ENCODE data around the gene PTPN21. TPM values are rescaled to one million over a fixed set of nuclear protein-coding genes. Genes with fewer than 3 reads are reported as not detected.

PTPN21 gene
- polyA plus RNA-seq, 2 of the 4 experiments (the other 2 are of a cell fraction), result 6.5 to 8.3 TPM

DNA sequence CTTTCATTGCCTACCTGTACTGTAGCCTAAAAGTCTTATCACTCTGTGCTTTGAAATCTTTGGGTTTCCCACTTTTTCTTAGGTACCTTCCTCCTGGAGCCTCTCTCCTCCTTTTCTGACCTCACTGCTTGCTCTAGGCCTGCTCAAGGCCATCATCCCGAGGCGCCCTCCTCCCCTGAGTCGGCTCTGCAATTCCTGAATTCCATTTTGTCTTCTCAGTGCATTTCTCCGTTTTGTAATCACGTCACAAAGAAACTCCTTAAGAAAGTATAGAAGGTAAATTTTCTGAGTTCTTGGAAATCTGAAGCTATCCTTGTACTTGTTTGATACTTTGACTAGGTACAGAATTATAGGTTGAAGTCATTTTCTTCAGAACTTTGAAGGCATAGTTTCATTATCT lies 33.3 kb upstream of the PTPN21 start:
- H3K9me3 ChIP-seq, result no peaks in the 10 kb centered on the region
- no peak for ATAC-seq
- DNase-seq (ENCODE audit: low read depth in 1 of 2, low spot score in 1 of 2), result no peak
- H3K4me2 ChIP-seq, result no peak overlapping the region
- no peak for FAIRE-seq
- no peak overlapping the region; a peak in 1 of 6 replicates for H3K27ac ChIP-seq
- 93% methylated on average over 5 of the region's 5 CpGs for WGBS (ENCODE audit: missing lambda C conversion rate)
- H3K4me3 ChIP-seq, result no peak overlapping the region
- POLR2A ChIA-PET, result no interaction called here
- H3K4me1 ChIP-seq, result peaks cover 31% of the 10 kb centered on the region
- CTCF ChIA-PET, result no interaction called here
- TF ChIP-seq HDAC2 (IDR thresholded peaks at IDR 0.05) (no peak), BHLHE40 (IDR thresholded peaks at IDR 0.05; ENCODE audit: low read depth, low read length) (no peak), JUNB (IDR thresholded peaks at IDR 0.05) (no peak), GATA3 (IDR thresholded peaks at IDR 0.05; ENCODE audit: borderline replicate concordance) (no peak), RNF2 (IDR thresholded peaks at IDR 0.05; ENCODE audit: borderline replicate concordance, low read depth) (no peak), ZC3H11A (IDR thresholded peaks at IDR 0.05) (no peak)
- TF ChIP-seq, protein P1, sequence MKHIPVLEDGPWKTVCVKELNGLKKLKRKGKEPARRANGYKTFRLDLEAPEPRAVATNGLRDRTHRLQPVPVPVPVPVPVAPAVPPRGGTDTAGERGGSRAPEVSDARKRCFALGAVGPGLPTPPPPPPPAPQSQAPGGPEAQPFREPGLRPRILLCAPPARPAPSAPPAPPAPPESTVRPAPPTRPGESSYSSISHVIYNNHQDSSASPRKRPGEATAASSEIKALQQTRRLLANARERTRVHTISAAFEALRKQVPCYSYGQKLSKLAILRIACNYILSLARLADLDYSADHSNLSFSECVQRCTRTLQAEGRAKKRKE (CRISPR knock-in tag; IDR thresholded peaks at IDR 0.05; ENCODE audit: low read depth), result no peak
- TF ChIP-seq, protein P2, sequence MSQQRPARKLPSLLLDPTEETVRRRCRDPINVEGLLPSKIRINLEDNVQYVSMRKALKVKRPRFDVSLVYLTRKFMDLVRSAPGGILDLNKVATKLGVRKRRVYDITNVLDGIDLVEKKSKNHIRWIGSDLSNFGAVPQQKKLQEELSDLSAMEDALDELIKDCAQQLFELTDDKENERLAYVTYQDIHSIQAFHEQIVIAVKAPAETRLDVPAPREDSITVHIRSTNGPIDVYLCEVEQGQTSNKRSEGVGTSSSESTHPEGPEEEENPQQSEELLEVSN (IDR thresholded peaks at IDR 0.05; ENCODE audit: borderline replicate concordance, low read depth), result no peak

DNA sequence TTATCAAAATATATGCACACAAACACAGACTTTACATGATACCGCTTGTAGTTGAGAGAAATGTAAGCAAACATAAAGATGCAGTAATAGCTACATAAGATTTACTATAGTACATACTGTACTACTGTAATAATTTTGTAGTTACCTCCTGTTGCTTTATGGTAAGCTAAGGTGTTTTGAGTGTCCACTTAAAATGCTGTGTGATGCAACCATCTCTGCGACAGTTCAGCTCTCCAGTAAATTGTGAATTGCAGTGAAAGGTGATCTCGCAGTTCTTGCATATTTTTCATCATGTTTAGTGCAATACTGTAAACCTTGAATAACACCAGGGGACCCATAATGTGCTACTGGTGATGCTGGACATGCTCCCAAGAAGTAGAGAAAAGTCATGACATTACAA lies 29.6 kb upstream of the PTPN21 start:
- Histone ChIP-seq H3K4me3 (no peak overlapping the region), H3K4me2 (no peak overlapping the region), H3K4me1 (peaks cover 15% of the 10 kb centered on the region), H3K9me3 (no peaks in the 10 kb centered on the region), H3K27ac (no peak overlapping the region)
- no peak for ATAC-seq
- FAIRE-seq, result peak; percentile 28
- no peak for DNase-seq (ENCODE audit: low read depth in 1 of 2, low spot score in 1 of 2)
- 95% methylated on average over 3 of the region's 3 CpGs for WGBS (ENCODE audit: missing lambda C conversion rate)
- ChIA-PET CTCF (no interaction called here), POLR2A (no interaction called here)
- TF ChIP-seq RCOR1 (IDR thresholded peaks at IDR 0.05; ENCODE audit: low read depth, low read length), result no peak

DNA sequence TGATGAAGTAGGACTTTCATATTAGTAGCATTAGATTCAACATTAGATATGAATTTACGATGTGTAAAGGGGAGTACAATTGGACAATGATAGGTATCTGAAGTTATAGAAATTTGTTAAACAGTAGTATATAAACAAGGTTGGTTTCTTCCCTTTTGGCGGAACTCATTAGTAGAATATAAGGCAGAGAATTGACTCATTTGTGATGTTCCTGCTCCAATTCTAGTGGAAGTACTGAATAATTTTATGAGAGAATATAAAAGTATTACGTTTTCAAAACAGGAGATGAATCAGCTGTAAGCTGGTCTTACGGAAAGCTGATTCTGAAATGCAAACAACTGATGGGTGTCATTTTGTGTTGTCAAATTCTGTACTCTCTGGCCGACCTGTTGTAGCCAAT lies 21.4 kb upstream of the PTPN21 start:
- ATAC-seq (no peak), FAIRE-seq (no peak), DNase-seq (ENCODE audit: low read depth in 1 of 2, low spot score in 1 of 2) (no peak)
- H3K9me3 ChIP-seq, result no peaks in the 10 kb centered on the region
- H3K4me3 ChIP-seq, result no peak overlapping the region
- POLR2A ChIA-PET, result no interaction called here
- H3K4me2 ChIP-seq, result no peak overlapping the region
- no peak for TF ChIP-seq TFCP2L1 (CRISPR knock-in tag; IDR thresholded peaks at IDR 0.05)
- no peak for TF ChIP-seq ZC3H11A (IDR thresholded peaks at IDR 0.05)
- TF ChIP-seq JUN (IDR thresholded peaks at IDR 0.05), result no peak
- no peak for TF ChIP-seq KDM5A (IDR thresholded peaks at IDR 0.05)
- no peak for TF ChIP-seq EHMT2 (IDR thresholded peaks at IDR 0.05; ENCODE audit: low read depth)
- TF ChIP-seq, protein P2 (IDR thresholded peaks at IDR 0.05; ENCODE audit: borderline replicate concordance, low read depth), result no peak
- TF ChIP-seq MAZ (IDR thresholded peaks at IDR 0.05; ENCODE audit: borderline replicate concordance, low read depth, low read length), result no peak
- no peak for TF ChIP-seq GATA3 (IDR thresholded peaks at IDR 0.05; ENCODE audit: borderline replicate concordance)
- TF ChIP-seq, protein P3, sequence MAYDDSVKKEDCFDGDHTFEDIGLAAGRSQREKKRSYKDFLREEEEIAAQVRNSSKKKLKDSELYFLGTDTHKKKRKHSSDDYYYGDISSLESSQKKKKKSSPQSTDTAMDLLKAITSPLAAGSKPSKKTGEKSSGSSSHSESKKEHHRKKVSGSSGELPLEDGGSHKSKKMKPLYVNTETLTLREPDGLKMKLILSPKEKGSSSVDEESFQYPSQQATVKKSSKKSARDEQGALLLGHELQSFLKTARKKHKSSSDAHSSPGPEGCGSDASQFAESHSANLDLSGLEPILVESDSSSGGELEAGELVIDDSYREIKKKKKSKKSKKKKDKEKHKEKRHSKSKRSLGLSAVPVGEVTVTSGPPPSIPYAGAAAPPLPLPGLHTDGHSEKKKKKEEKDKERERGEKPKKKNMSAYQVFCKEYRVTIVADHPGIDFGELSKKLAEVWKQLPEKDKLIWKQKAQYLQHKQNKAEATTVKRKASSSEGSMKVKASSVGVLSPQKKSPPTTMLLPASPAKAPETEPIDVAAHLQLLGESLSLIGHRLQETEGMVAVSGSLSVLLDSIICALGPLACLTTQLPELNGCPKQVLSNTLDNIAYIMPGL (CRISPR knock-in tag; IDR thresholded peaks at IDR 0.05; ENCODE audit: borderline replicate concordance), result no peak
- TF ChIP-seq RAD21 (conservative IDR thresholded peaks at IDR 0.05 in 1 of 2, IDR thresholded peaks at IDR 0.05 in 1 of 2), result no peak
- no peak for TF ChIP-seq MAFK (IDR thresholded peaks at IDR 0.05; ENCODE audit: partially characterized antibody)
- no peak for TF ChIP-seq TP53 (CRISPR knock-in tag; IDR thresholded peaks at IDR 0.05)
- TF ChIP-seq NPAS2 (CRISPR knock-in tag; IDR thresholded peaks at IDR 0.05; ENCODE audit: borderline replicate concordance), result no peak
- H3K27ac ChIP-seq, result no peak overlapping the region
- H3K4me1 ChIP-seq, result no peaks in the 10 kb centered on the region
- CTCF ChIA-PET, result interaction anchor here (0.6 to 1.4 kb wide), 3 partner anchors 10 to 232 kb away, joined by 3 to 4 read pairs (median 3); no protein-coding TSS in a partner anchor
- WGBS (ENCODE audit: missing lambda C conversion rate), result 91% methylated on average over 5 of the region's 5 CpGs
